DND-41 (cell line): ENCODE data around the gene PRPF40B.

ENCODE experiments used
- ATAC-seq: fragments of 200-7000 bp; cut with Tn5 transposase; 3 replicates; pipeline ENCODE4 v1.9.1; 2021; ENCODE audit warnings: low read depth; ENCODE audit not compliant: insufficient read depth
- DNase-seq: peaks from one replicate; pipeline ENCODE4 v3.0.0-alpha.2; 2020
- H2AFZ ChIP-seq: 2 replicates; pipeline ENCODE4 v1.6.0; 2012; ENCODE audit warnings: low read depth, low read length
- H3K27ac ChIP-seq: 2 replicates; pipeline ENCODE4 v1.5.1; 2012; ENCODE audit warnings: low read length, inconsistent platforms
- H3K27me3 ChIP-seq: fragments of 200-600 bp; sonication (generic); 2 replicates; pipeline ENCODE4 v1.6.0; 2012; ENCODE audit warnings: low read length, mild to moderate bottlenecking, inconsistent platforms; ENCODE audit not compliant: insufficient read depth, poor library complexity
- H3K36me3 ChIP-seq: 2 replicates; pipeline ENCODE4 v1.5.1; 2012; ENCODE audit warnings: low read length, inconsistent platforms; ENCODE audit not compliant: insufficient read depth
- H3K4me1 ChIP-seq: 2 replicates; pipeline ENCODE4 v1.5.1; 2012; ENCODE audit warnings: mild to moderate bottlenecking, low read length; ENCODE audit not compliant: insufficient read depth
- H3K4me2 ChIP-seq: 2 replicates; pipeline ENCODE4 v1.6.0; 2012; ENCODE audit warnings: mild to moderate bottlenecking, moderate library complexity, low read length, inconsistent platforms; ENCODE audit not compliant: insufficient read depth
- H3K4me3 ChIP-seq, 2 experiments: fragments of 200-600 bp in 1 of 2; shearing (Covaris generic) in 1 of 2; 2 replicates each; pipeline ENCODE4 v1.5.1; 2012 to 2016; ENCODE audit warnings: inconsistent platforms in 2 of 2, low read length in 2 of 2, mild to moderate bottlenecking in 2 of 2, low read depth in 1 of 2, moderate library complexity in 1 of 2
- H3K79me2 ChIP-seq: 2 replicates; pipeline ENCODE4 v1.6.0; 2012; ENCODE audit warnings: low read length, inconsistent platforms; ENCODE audit not compliant: insufficient read depth
- H3K9ac ChIP-seq: 2 replicates; pipeline ENCODE4 v1.6.0; 2012; ENCODE audit warnings: low read depth, mild to moderate bottlenecking, inconsistent platforms, low read length, moderate library complexity
- H3K9me3 ChIP-seq: 2 replicates; pipeline ENCODE4 v1.5.1; 2012; ENCODE audit warnings: low read length, moderate library complexity, mild to moderate bottlenecking, inconsistent platforms; ENCODE audit not compliant: insufficient read depth, severe bottlenecking
- H4K20me1 ChIP-seq: 2 replicates; pipeline ENCODE4 v1.6.0; 2012; ENCODE audit warnings: low read length; ENCODE audit not compliant: insufficient read depth
- EZH2 ChIP-seq: IDR thresholded peaks from 3 replicates; pipeline ENCODE4 v1.6.1; 2012; ENCODE audit warnings: borderline replicate concordance, low read depth, mild to moderate bottlenecking, moderate library complexity, low read length, inconsistent platforms; ENCODE audit not compliant: severe bottlenecking
- TF ChIP-seq, protein P1 (sequence below): IDR thresholded peaks from 2 replicates; pipeline ENCODE4 v1.5.1; 2012; ENCODE audit warnings: borderline replicate concordance, low read length, moderate library complexity, mild to moderate bottlenecking; ENCODE audit not compliant: poor library complexity, severe bottlenecking; ENCODE audit errors: extremely low read depth

PRPF40B gene

DNA sequence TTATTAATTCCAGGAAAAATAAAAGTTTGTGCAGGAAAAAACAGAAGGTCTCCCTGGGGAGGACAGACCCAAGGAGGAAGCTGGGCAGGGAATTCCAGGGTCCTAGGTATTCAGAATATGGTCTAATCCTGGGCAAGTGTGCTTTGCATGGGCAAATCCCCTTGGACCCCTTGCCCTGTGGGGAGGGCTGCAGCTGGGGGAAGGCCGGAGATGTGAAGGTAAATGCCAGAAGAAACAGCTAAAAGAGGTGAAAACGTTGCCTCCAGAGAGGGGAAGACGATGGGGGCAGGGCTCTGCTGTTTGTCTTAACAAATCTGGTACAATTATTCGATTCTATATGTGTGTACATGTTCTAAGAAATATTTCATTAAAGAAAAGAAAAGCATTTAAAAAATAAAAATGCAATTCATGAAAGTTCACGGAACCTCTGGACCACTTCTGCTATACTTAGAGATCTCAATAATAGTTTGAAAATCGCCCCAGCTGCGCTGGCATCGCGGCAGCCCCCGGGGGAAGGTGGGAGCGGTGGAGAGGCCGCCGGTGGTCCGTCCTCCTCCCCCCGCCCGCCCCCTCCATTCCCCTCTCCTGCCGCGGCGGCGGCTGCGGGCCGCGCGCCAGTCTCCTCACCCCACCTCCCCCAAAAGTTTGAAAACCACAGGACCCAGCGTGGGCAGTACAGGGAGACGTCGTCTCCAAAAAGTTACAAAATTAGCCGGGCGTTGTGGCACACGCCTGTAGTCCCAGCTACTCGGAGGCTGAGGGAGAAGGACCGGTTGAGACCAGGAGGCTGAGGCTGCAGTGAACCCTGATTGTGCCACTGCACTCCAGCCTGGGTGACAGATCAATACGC is 1.5 kb upstream of the PRPF40B start:
- Histone ChIP-seq H3K4me3 (peak overlapping the region; percentile 20 to 72; a peak in 3 of 4 replicates), H3K4me2 (peak overlapping the region; percentile 99), H3K9me3 (no peaks in the 10 kb centered on the region), H4K20me1 (0 out of 2 replicates have a peak, but pooled peaks cover 2% of the 10 kb centered on the region), H3K9ac (peak overlapping the region; percentile 73), H2AFZ (0 out of 2 replicates have a peak overlapping the region, but pooled peaks have one; percentile 73), H3K27me3 (peaks cover 12% of the 10 kb centered on the region), H3K27ac (peak overlapping the region; percentile 84), H3K4me1 (peaks cover 33% of the 10 kb centered on the region), H3K36me3 (no peaks in the 10 kb centered on the region), H3K79me2 (no peaks in the 10 kb centered on the region)
- no peak for TF ChIP-seq EZH2
- TF ChIP-seq, protein P1, sequence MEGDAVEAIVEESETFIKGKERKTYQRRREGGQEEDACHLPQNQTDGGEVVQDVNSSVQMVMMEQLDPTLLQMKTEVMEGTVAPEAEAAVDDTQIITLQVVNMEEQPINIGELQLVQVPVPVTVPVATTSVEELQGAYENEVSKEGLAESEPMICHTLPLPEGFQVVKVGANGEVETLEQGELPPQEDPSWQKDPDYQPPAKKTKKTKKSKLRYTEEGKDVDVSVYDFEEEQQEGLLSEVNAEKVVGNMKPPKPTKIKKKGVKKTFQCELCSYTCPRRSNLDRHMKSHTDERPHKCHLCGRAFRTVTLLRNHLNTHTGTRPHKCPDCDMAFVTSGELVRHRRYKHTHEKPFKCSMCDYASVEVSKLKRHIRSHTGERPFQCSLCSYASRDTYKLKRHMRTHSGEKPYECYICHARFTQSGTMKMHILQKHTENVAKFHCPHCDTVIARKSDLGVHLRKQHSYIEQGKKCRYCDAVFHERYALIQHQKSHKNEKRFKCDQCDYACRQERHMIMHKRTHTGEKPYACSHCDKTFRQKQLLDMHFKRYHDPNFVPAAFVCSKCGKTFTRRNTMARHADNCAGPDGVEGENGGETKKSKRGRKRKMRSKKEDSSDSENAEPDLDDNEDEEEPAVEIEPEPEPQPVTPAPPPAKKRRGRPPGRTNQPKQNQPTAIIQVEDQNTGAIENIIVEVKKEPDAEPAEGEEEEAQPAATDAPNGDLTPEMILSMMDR: no peak
- ATAC-seq: no peak
- DNase-seq: peak; percentile 16

DNA sequence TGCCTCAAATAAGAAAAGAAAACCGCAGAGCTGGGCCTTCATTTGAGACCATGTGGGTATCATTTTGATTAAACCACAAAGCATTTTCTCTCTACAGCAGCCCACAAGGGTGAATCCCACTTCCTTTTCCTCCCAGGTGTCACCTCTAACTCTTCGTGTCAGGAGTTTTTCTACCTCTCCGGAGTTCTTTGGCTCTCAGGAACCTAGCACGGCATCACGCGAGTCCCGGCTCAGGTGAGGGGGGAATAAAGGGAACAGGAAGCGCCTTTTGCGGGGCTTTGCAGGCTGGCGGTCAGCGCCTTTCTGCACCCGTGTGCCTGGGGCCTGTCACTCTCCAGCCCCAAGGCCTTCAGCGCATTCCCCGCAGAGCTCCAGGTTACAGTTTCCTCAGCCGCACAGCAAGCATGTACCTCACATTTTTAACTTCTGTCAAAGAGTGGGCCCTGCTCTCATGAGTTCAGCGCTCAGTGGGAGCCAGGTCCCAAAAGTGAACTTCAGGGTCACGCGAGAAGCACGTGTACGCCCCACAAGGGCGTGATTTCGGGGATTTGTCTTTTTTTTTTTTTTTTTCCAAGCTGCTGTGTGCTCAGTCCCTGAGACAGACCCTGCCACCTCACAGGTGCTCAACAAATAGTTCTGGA is 740 bp upstream of the PRPF40B start:
- Histone ChIP-seq H3K36me3 (no peaks in the 10 kb centered on the region), H3K27me3 (peaks cover 12% of the 10 kb centered on the region), H3K4me1 (peaks cover 33% of the 10 kb centered on the region), H3K79me2 (no peaks in the 10 kb centered on the region), H3K9me3 (no peaks in the 10 kb centered on the region), H3K27ac (peak overlapping the region; percentile 84), H3K9ac (peak overlapping the region; percentile 73), H3K4me2 (peak overlapping the region; percentile 99), H3K4me3 (peak overlapping the region; percentile 36 to 72), H2AFZ (peak overlapping the region; percentile 73), H4K20me1 (0 out of 2 replicates have a peak, but pooled peaks cover 2% of the 10 kb centered on the region)
- ATAC-seq (peak; percentile 69), DNase-seq (peak; percentile 82)
- no peak for TF ChIP-seq EZH2
- TF ChIP-seq, protein P1: no peak

DNA sequence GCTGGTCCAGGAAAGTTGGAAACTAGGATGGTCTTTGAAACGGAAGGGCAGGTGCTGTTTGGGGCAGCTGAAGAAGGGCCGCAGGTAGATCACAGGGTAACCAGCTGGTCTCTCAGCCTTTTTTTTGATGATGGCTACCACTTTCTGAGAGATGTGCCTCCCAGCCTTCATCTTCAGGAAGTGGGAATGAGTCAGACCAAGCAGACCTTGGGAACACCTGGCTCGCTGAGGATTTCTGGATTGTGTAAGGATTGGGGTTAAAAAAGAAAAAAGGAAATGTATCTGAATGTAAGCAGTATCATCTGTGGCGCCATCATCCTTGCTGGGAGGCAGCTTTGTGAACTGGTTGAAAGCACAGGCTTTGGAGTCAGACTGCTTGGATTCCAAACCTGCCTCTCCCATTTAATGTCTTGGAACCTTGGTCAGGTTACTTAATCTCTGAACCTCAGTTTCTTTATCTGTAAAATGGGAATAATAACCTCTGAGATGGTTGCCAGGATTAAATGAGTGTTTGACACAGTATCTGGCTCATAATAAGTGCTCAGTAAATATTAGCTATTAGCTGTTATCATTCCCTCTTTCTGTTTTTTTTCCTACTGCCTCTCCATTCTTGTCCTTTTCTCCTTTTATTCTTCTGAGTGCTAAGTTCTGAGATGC is 1.7 kb downstream of the PRPF40B start:
- Histone ChIP-seq H3K9me3 (no peaks in the 10 kb centered on the region), H3K27me3 (peaks cover 6% of the 10 kb centered on the region), H3K9ac (no peak overlapping the region), H4K20me1 (0 out of 2 replicates have a peak, but pooled peaks cover 2% of the 10 kb centered on the region), H2AFZ (no peak overlapping the region), H3K79me2 (no peaks in the 10 kb centered on the region), H3K36me3 (no peaks in the 10 kb centered on the region), H3K4me3 (no peak overlapping the region), H3K4me1 (peaks cover 33% of the 10 kb centered on the region), H3K27ac (no peak overlapping the region), H3K4me2 (no peak overlapping the region)
- DNase-seq (no peak), ATAC-seq (no peak)
- TF ChIP-seq, protein P1: no peak
- TF ChIP-seq EZH2: no peak
